ENCODE data around the gene PTPN1. TPM values are rescaled to one million over a fixed set of nuclear protein-coding genes. Genes with fewer than 3 reads are reported as not detected.

The PTPN1 gene
- total and polyA plus RNA-seq, 2 of the 13 experiments (the other 11 are each of a cell fraction or from before 2014, with no cell fraction given): 17.7 to 37.2 TPM

GRCh38 chr20:50558483-50558925 lies 48.3 kb downstream of the PTPN1 start:
- POLR2A ChIA-PET: no interaction called here
- 72% methylated on average over 4 of the region's 4 CpGs for WGBS (ENCODE audit: low lambda C conversion rate)
- no peak overlapping the region for H3K4me3 ChIP-seq (replicated peaks in 1 of 3; ENCODE audit: insufficient read depth in 1 of 3, low read depth in 2 of 3, low read length in 3 of 3)
- peaks cover 4% of the 10 kb centered on the region for H3K79me2 ChIP-seq (ENCODE audit: insufficient read depth, low read length)
- no peak for TF ChIP-seq ATF2 (CRISPR knock-in tag; IDR thresholded peaks at IDR 0.05)
- TF ChIP-seq SIN3A (IDR thresholded peaks at IDR 0.05; ENCODE audit: borderline replicate concordance, low read depth, low read length): no peak
- no peak for TF ChIP-seq ZNF460 (CRISPR knock-in tag; IDR thresholded peaks at IDR 0.05; ENCODE audit: borderline replicate concordance)
- no peak for TF ChIP-seq ZNF382 (CRISPR knock-in tag; IDR thresholded peaks at IDR 0.05; ENCODE audit: borderline replicate concordance)
- no peak for TF ChIP-seq ESRRA (CRISPR knock-in tag; IDR thresholded peaks at IDR 0.05; ENCODE audit: low read depth)
- TF ChIP-seq ZNF776 (CRISPR knock-in tag; IDR thresholded peaks at IDR 0.05): no peak
- no peak for TF ChIP-seq RAD21 (CRISPR knock-in tag; IDR thresholded peaks at IDR 0.05)
- TF ChIP-seq PATZ1 (CRISPR knock-in tag; IDR thresholded peaks at IDR 0.05): no peak
- TF ChIP-seq ZNF616 (CRISPR knock-in tag; IDR thresholded peaks at IDR 0.05; ENCODE audit: low read depth): no peak
- H3K4me1 ChIP-seq (ENCODE audit: insufficient read depth, low read length): peaks cover 30% of the 10 kb centered on the region
- no TSS peak for BruUV-seq (replicated peaks)
- no peak overlapping the region for H3K9ac ChIP-seq (ENCODE audit: insufficient read depth, low read depth, low read length)
- H4K20me1 ChIP-seq (ENCODE audit: insufficient read depth, low read length): no peaks in the 10 kb centered on the region
- CTCF ChIA-PET (ENCODE audit: low intra/inter-chr PET ratio, low total read pairs): no interaction called here
- DNase-seq (ENCODE audit: low spot score) (no peak), FAIRE-seq (no peak), ATAC-seq (no peak)
- peaks cover 14 to 20% of the 10 kb centered on the region in 2 experiments; a peak in 4 of 5 replicates for H3K36me3 ChIP-seq (replicated peaks in 1 of 2; ENCODE audit: control insufficient read depth in 1 of 2, insufficient read depth in 2 of 2, low read length in 2 of 2)
- intact Hi-C loops (cut with micrococcal nuclease; ENCODE audit: unreplicated experiment): no loop called here
- H3K27ac ChIP-seq (ENCODE audit: extremely low read length, insufficient read depth, low read length): no peak overlapping the region
- no peaks in the 10 kb centered on the region for H3K9me3 ChIP-seq (ENCODE audit: low read length)
- in situ Hi-C loops (cut with HindIII; ENCODE audit: extremely low pct_ligation_motif_present, low pct_unique_long_range_greater_than_20kb): no loop called here
- H3K4me2 ChIP-seq (ENCODE audit: low read depth, low read length): no peak overlapping the region
- no peak overlapping the region for H2AFZ ChIP-seq (ENCODE audit: low read length)
- H3K27me3 ChIP-seq (ENCODE audit: control insufficient read depth in 1 of 2, insufficient read depth in 2 of 2, low read length in 2 of 2): no peaks in the 10 kb centered on the region
